Left lung (tissue), 10 donors: ENCODE results near the gene HIVEP3. TPM values are rescaled to one million over a fixed set of nuclear protein-coding genes. Genes with fewer than 3 reads are reported as not detected.

ENCODE experiments used
- ATAC-seq: fragments of 200-7000 bp; cut with Tn5 transposase; one replicate; pipeline ENCODE4 v1.9.1; 2020; ENCODE audit warnings: moderate library complexity
- DNase-seq, 4 donors: peaks; one replicate each; pipeline ENCODE4 v3.0.0-alpha.2; 2013 to 2020
- H3K27ac ChIP-seq, 2 donors: fragments of 200-600 bp; sonication (generic) in 1 of 2; one replicate each; pipeline versions ENCODE4 v1.5.0 to v1.8.0; 2020 to 2021
- H3K27me3 ChIP-seq, 2 donors: fragments of 200-600 bp; sonication (generic) in 1 of 2; one replicate each; pipeline versions ENCODE4 v1.5.0 to v1.8.0; 2020 to 2021
- H3K36me3 ChIP-seq, 2 donors: fragments of 200-600 bp; sonication (generic) in 1 of 2; one replicate each; pipeline versions ENCODE4 v1.5.0 to v1.8.0; 2020 to 2021
- H3K4me1 ChIP-seq, 2 donors: fragments of 200-600 bp; one replicate each; pipeline ENCODE4 v1.8.0; 2021
- H3K4me3 ChIP-seq, 2 donors: fragments of 200-600 bp; sonication (generic) in 1 of 2; one replicate each; pipeline versions ENCODE4 v1.5.0 to v1.8.0; 2020 to 2021; ENCODE audit warnings: mild to moderate bottlenecking in 1 of 2
- H3K9me3 ChIP-seq, 2 donors: fragments of 200-600 bp; sonication (generic) in 1 of 2; one replicate each; pipeline versions ENCODE4 v1.5.0 to v1.8.0; 2020 to 2021
- intact Hi-C, 2 donors: fragments of 100-400 bp; cut with DNase I; formaldehyde crosslinking; loops; one replicate each; pipeline versions ENCODE4 v1.11.2 to v1.14.2; 2022
- polyA plus RNA-seq, 6 donors: library from polyadenylated mRNA; unstranded; fragments of 120-200 nt; gene quantifications; one replicate each; pipeline ENCODE4 v1.2.1, GENCODE V29; 2013; ENCODE audit not compliant: insufficient read length in 6 of 6
- total RNA-seq, 2 donors: library from RNA; stranded (reverse); fragmentation: NEBNext Ultra II Directional; extraction: Animal tissue kit (Norgen Biotek cat#: 25700); gene quantifications; one replicate each; pipeline ENCODE4 v1.2.1, GENCODE V29; 2021
- TF ChIP-seq, protein P1 (sequence below), 2 donors: fragments of 200-600 bp; sonication (generic) in 1 of 2; IDR thresholded peaks; one replicate each; pipeline versions ENCODE4 v1.5.0 to v1.8.0; 2021; ENCODE audit warnings: antibody characterized with exemption in 2 of 2
- donor health status: DM: no; HTN: yes; CAD: no.
- donor health status: DM: no; HTN: no; CAD: no.

The HIVEP3 gene
- total and polyA plus RNA-seq, 8 donors: 6.0 to 15.6 (median 7.4) TPM

DNA sequence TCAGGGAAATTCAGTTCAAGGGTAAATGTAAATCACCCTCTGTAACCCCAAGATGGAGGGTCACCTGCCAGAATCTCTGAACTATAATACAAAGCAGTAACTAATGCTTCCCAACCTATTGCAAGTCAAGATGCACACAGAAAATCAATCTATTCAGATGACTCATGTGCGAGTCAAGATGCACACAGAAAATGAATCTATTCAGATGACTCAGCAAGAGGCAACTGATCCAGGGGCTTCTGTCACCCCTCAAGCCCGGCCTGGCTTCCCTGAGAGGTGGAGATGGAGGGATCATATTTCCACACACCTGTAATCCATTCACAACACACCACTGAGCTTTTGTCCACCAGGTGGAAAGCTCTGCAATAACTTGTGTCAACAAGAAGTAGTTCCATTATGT, 17.4 kb upstream of the HIVEP3 start:
- no peaks in the 10 kb centered on the region for H3K27me3 ChIP-seq
- no peaks in the 10 kb centered on the region for H3K36me3 ChIP-seq
- peaks cover 0 to 3% of the 10 kb centered on the region in 2 donors for H3K9me3 ChIP-seq
- no peak overlapping the region for H3K27ac ChIP-seq
- no peaks in the 10 kb centered on the region for H3K4me1 ChIP-seq
- no peak overlapping the region for H3K4me3 ChIP-seq
- TF ChIP-seq, protein P1, sequence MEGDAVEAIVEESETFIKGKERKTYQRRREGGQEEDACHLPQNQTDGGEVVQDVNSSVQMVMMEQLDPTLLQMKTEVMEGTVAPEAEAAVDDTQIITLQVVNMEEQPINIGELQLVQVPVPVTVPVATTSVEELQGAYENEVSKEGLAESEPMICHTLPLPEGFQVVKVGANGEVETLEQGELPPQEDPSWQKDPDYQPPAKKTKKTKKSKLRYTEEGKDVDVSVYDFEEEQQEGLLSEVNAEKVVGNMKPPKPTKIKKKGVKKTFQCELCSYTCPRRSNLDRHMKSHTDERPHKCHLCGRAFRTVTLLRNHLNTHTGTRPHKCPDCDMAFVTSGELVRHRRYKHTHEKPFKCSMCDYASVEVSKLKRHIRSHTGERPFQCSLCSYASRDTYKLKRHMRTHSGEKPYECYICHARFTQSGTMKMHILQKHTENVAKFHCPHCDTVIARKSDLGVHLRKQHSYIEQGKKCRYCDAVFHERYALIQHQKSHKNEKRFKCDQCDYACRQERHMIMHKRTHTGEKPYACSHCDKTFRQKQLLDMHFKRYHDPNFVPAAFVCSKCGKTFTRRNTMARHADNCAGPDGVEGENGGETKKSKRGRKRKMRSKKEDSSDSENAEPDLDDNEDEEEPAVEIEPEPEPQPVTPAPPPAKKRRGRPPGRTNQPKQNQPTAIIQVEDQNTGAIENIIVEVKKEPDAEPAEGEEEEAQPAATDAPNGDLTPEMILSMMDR (IDR thresholded peaks at IDR 0.05): no peak
- intact Hi-C loops: no loop called here
- no peak for DNase-seq
- ATAC-seq: no peak

DNA sequence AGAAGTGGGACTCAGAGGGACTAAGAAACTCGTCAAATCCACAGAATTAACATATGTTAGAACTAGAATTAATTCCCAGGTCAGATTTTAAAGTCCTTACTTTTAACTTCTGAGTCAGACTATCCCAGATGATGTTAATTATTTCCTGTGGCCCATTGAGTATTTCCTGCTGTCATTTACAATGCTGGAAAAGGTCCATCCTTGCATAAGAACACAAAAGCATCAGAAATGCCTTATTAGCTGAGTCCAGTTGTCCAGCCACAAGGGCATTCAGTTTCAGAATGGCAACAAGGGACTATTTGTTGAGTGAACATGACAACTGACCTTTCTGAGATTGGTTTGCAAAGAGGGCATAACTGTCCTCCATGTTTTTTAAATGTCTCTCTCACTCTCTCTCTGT, 16.5 kb upstream of the HIVEP3 start:
- H3K27me3 ChIP-seq: no peaks in the 10 kb centered on the region
- no peak overlapping the region for H3K27ac ChIP-seq
- no peaks in the 10 kb centered on the region for H3K4me1 ChIP-seq
- DNase-seq: no peak
- ATAC-seq: no peak
- H3K36me3 ChIP-seq: no peaks in the 10 kb centered on the region
- no peak overlapping the region for H3K4me3 ChIP-seq
- H3K9me3 ChIP-seq: peaks cover 0 to 3% of the 10 kb centered on the region in 2 donors
- TF ChIP-seq, protein P1 (IDR thresholded peaks at IDR 0.05): no peak
- intact Hi-C loops: no loop called here

DNA sequence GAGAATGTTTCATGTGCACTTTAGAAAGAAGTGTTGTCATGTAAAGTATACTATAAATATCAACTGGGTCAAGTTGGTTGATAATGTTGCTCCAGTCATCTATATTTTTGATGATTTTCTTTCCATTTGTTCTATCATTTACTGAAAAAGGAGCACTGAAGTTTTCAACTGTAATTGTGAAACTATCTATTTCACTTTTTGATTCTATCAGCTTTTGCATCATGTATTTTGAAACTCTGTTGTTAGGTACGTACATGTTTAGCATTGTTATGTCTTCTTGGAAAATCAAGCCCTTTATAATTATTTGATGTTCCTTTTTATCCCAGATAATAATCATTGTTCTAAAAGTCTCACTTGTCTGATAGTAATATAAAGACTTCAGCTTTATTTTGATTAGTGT, 14.4 kb upstream of the HIVEP3 start:
- intact Hi-C loops: no loop called here
- no peaks in the 10 kb centered on the region for H3K4me1 ChIP-seq
- ATAC-seq: no peak

DNA sequence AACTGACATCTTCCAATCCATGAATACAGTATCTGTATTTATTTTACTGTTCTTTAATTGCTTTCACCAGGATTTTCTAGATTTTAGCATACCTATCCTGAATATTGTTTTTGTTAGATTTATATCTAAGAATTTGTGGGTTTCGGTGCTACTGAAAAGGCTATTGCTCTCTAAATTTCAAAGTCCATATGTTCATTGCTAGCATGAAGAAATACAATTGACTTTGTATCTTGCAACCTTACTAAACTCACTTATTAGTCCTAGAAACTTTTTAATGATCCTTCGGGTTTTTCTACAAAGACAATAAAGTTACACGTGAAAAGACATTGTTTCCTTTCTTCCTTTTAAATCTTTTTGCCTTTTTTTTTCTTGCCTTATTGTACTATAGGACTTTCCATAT, 12.9 kb upstream of the HIVEP3 start:
- H3K4me1 ChIP-seq: no peaks in the 10 kb centered on the region
- H3K27me3 ChIP-seq: no peaks in the 10 kb centered on the region
- DNase-seq (no peak), ATAC-seq (no peak)
- no peaks in the 10 kb centered on the region for H3K36me3 ChIP-seq
- TF ChIP-seq, protein P1 (IDR thresholded peaks at IDR 0.05): no peak
- H3K9me3 ChIP-seq: peaks cover 0 to 3% of the 10 kb centered on the region in 2 donors
- H3K27ac ChIP-seq: no peak overlapping the region
- no peak overlapping the region for H3K4me3 ChIP-seq
- intact Hi-C loops: no loop called here

More for the DNA sequence above, 14.4 kb upstream of the HIVEP3 start:
- Histone ChIP-seq H3K36me3 (no peaks in the 10 kb centered on the region), H3K9me3 (peaks cover 0 to 3% of the 10 kb centered on the region in 2 donors), H3K4me3 (no peak overlapping the region), H3K27ac (no peak overlapping the region), H3K27me3 (no peaks in the 10 kb centered on the region)
- DNase-seq: no peak
- TF ChIP-seq, protein P1 (IDR thresholded peaks at IDR 0.05): no peak

DNA sequence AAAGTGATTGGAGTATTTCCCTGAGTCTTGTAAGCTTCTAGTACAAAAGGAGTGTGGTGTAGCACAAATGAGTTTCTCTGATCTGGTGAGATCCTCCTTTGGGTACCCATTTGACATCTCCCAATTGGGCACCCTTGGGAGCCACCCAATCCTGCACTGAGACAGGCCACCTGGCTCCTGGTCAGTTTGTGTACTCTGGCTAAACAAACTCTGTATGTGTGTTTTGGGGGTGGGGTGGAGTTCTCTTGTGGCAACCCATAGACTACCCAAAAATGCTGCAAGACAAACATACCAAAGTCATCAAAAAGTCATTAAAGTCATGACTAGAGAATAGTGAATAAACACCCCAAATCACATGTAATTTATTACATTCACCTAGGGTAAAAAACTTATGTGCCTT, 8.4 kb upstream of the HIVEP3 start:
- TF ChIP-seq, protein P1 (IDR thresholded peaks at IDR 0.05): no peak
- no peak for DNase-seq
- intact Hi-C loops: no loop called here
- ATAC-seq: peak; percentile 65
- no peak overlapping the region for H3K27ac ChIP-seq
- H3K36me3 ChIP-seq: no peaks in the 10 kb centered on the region
- H3K4me3 ChIP-seq: no peak overlapping the region
- H3K4me1 ChIP-seq: no peaks in the 10 kb centered on the region
- peaks cover 0 to 2% of the 10 kb centered on the region in 2 donors for H3K9me3 ChIP-seq
- H3K27me3 ChIP-seq: no peaks in the 10 kb centered on the region
